HG03457 (cell line): ENCODE measurements around the gene SAMD14.

ENCODE experiments used
- ATAC-seq: cut with Tn5 transposase; IDR thresholded peaks from one replicate; pipeline ENCODE4 v1.9.1; 2021; ENCODE audit warnings: moderate number of reproducible peaks; ENCODE audit not compliant: unreplicated experiment

SAMD14 gene

GRCh38 chr17:50133769-50134099 is 3.8 kb upstream of the SAMD14 start:
- ATAC-seq: no peak

GRCh38 chr17:50133028-50133768 is 3.2 kb upstream of the SAMD14 start:
- ATAC-seq: no peak

GRCh38 chr17:50132104-50132794 is 2.3 kb upstream of the SAMD14 start:
- no peak for ATAC-seq

GRCh38 chr17:50130559-50131305 is 772 bp upstream of the SAMD14 start:
- ATAC-seq: no peak

GRCh38 chr17:50129353-50129727 is 620 bp downstream of the SAMD14 start:
- ATAC-seq: no peak

- no peak for ATAC-seq
These were observed 1.3 kb downstream of the SAMD14 start for GRCh38 chr17:50128441-50129352.

- no peak for ATAC-seq
These were observed 2.1 kb downstream of the SAMD14 start for GRCh38 chr17:50127697-50128361.

GRCh38 chr17:50125420-50125997 is 4.5 kb downstream of the SAMD14 start:
- ATAC-seq: no peak

- ATAC-seq: no peak
These were observed 6.2 kb downstream of the SAMD14 start for GRCh38 chr17:50123649-50124349.

GRCh38 chr17:50122945-50123344 is 7.0 kb downstream of the SAMD14 start:
- ATAC-seq: no peak

- ATAC-seq: no peak
These were observed 9.3 kb downstream of the SAMD14 start for GRCh38 chr17:50120475-50121253.

GRCh38 chr17:50118828-50119218 is 11.1 kb downstream of the SAMD14 start:
- no peak for ATAC-seq

GRCh38 chr17:50118076-50118827 is 11.7 kb downstream of the SAMD14 start:
- no peak for ATAC-seq

GRCh38 chr17:50117202-50118051 is 12.5 kb downstream of the SAMD14 start:
- no peak for ATAC-seq

GRCh38 chr17:50115756-50116155 is 14.2 kb downstream of the SAMD14 start:
- ATAC-seq: no peak

GRCh38 chr17:50114849-50115357 is 15.1 kb downstream of the SAMD14 start:
- ATAC-seq: no peak

- no peak for ATAC-seq
These were observed 15.6 kb downstream of the SAMD14 start for GRCh38 chr17:50114401-50114800.
